ENCODE measurements around the gene FGF14.
"Not testable (repeated sequence)": the region's sequence is repeated elsewhere in the genome, so short reads cannot be mapped to it uniquely, and the experiment has no call there.

Gene FGF14

DNA sequence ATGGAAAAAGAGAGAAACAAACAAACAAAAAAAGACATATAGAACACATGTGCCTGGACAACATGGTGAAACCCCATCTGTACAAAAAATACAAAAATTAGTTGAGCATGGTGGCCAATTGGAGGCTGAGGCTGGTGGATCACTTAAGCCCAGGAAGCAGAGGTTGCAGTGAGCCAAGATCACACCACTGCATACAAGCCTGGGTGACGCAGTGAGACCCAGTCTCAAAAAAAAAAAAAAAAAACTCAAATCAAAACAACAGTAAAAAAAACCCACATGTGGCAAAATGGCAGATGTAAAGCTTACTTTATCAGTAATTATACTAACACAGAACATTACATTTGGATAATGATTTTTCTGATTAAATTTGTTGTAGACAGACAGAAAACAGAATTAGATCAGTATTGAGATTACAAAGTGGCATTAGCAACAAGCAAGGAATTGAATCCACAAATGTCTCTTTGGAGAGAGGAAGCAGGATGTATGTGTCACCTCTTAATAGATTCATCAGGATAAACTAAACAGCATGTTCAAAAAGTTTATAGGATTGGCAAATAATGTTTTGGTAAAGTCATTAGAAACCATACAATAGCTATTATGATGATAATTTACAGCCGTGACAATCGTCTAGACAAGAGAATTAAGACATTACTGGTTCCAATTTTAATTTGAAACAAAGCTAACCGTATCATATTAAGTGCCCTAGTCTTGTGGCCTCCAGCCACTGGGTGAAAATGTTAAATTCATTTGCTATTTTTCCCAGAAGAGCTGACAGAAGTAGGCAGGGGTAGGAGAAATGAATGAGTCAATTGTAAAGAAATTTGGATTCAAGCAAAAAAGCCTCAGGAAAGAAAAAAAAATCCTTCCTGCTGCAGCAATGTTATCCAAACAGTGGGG is 206.0 kb downstream of the FGF14 start:
- DNase-seq (ENCODE audit: low read depth): no peak

DNA sequence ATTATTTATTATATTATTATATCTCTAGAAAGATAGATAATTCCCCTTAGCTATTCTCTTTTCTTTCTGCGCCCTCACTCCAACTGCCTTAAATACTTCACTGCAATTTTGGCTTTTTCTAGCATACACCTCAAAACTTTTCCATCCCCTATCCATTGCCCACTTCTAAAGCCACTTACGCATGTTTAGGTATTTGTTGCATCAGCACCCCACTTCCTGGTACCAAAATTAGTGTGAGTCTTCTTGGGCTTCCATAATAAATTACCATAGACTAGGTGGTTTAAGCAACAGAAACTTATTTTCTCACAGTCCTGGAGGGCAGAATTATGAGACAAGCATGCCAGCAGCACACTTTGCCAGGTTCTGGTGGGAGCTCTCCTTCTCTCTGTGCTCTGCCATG is 209.0 kb downstream of the FGF14 start:
- DNase-seq (ENCODE audit: low read depth): no peak

DNA sequence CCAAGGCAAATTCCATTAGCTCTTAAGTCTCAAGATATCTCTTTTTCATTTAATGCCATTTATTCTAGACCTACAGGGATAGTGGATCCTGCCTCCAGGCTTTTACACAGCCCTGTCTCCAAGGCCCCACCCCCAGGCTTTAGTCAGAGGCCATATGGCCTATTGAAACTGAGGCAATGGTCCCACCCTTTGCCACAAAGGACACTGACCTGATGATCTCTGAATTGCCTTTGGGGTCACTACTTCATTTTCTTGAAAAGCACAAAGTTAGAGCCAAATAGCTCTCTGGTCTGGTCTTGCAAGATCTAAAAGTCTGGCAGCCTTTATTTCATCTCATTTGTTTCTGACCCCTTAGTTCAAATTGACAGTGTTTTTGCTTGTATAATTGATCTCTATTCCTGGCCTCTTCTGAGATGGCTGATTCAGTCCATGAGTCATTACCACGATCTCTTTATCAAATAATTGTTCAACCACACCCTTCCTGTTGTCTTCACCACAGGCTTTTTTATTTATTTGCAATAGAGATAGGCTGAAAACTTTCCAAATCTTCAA is 209.8 kb downstream of the FGF14 start:
- DNase-seq (ENCODE audit: low read depth): no peak

DNA sequence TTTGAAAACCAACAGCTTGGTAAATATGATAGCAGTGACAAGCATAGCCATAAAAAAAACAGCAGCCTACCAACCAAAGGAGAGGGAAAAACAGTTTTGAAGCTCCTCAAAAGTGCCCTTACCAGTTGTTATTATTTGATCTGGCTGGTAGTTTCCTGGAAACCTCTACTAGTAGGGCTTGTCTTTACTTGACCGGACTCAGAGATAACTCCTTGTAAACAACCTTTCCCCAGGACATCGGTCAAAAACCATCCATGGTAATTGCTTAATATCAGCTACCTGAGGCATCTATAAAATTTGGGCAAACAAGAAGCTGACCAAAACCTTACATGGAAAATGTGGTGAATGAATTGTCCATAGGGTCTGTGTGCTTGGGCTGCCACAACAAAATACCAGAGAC is 210.9 kb downstream of the FGF14 start:
- DNase-seq (ENCODE audit: low read depth): no peak

- no peak for DNase-seq (ENCODE audit: low read depth)
Measured at GRCh38 chr13:102187313-102187712, 214.5 kb downstream of the FGF14 start.

DNA sequence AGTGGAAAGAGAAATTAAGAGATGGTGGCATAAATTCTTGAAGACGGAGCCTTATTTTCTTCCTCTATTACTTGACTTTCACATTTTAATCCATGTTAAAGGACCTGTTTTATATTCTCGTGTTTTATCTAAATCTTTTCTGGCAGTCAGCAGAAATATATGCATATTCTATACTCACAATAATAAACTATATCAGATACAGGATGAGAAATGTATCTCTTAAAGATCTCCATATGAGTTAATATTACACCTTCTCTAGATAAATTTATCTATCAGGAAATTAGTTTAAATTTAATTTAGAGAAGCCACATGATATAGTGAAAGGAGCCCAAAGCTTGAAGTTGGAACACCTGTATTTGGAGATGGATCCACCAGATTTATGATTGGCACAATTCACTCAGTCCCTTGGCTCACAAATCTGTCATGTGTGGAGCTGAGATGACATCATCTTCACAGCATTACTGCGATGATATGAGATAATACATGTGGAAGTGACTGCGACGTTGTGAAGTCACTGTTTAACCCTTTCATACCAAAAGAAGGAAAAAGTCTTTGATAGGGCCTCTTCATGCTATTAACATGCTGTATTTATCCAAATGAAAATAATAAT is 216.4 kb downstream of the FGF14 start:
- DNase-seq (ENCODE audit: low read depth): no peak

DNA sequence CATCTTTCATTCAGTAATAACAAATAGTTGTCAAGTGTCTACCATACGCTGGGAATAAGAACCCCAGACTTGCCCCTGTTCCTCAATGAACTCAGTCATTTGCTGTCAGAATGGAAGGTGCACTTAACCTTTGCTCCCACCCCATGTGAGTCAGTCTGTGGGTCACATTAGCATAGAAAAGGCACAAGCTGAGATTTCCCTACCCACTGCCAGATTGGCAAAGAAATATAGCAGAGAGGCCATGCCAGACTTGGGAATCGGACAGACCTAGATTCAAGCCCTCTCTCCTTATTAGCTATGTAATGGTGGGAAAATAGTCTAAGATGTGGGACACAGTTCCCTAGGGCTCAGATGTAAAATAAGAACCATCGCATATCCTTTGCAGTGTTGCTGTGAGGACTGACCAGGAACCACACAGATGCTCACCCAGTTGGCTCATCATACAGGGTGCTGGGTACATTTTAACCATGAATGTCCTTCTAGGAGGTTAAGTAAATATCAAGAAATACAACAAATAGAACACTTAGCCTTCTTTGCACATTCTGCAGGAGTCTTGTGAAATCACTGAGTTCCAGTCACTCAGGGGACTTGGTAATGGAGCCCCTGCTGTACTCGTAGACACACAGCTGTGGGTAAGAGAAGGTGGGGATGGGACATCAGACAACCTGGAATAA is 218.2 kb downstream of the FGF14 start:
- no peak for DNase-seq (ENCODE audit: low read depth)

GRCh38 chr13:102182170-102182569 is 219.7 kb downstream of the FGF14 start:
- DNase-seq (ENCODE audit: low read depth): no peak

- no peak for DNase-seq (ENCODE audit: low read depth)
Measured at GRCh38 chr13:102177431-102177830, 224.4 kb downstream of the FGF14 start.

DNA sequence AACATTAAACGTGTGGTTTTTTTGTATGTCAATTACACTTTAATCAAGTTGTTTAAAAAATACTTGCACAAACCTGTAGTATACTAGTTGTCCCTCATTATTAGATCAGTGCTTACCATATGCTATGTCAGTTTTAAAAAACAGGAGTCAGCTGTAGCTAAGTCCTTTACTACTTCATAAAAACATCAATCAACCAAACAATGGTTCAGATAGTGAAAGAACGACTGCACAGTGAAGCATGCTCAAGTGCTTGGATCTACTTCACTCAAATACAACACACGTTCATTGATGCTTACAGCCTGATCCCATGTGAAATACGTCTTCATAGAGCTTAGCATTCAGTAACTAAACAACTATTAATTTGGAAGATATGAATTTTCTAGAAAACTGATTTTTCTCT is 225.0 kb downstream of the FGF14 start:
- DNase-seq (ENCODE audit: low read depth): no peak

- no peak for DNase-seq (ENCODE audit: low read depth)
Measured at GRCh38 chr13:102172406-102172805, 229.4 kb downstream of the FGF14 start.

GRCh38 chr13:102170305-102170704 is 231.5 kb downstream of the FGF14 start:
- DNase-seq (ENCODE audit: low read depth): no peak

GRCh38 chr13:102169471-102170015 is 232.3 kb downstream of the FGF14 start:
- no peak for DNase-seq (ENCODE audit: low read depth)

DNA sequence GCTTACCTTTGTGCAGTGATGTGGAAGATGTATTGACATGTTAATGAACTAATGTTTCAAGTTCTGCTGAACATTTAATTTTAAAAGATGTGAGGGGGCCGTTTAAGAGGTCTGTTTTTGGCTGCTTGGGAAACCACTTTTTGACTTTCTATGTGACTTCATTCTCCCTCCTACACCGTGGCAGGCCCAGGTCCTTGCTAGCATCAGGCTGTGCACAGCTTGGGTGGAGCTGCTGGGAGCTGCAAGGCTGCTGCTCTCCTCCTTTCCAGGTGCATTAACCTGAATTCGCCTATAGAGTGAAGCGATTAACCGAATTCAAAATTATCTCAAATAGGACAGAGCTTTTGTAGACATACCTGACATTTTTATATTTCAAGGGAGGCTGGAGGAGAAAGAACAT is 249.1 kb downstream of the FGF14 start:
- no peak for DNase-seq (ENCODE audit: low read depth)

DNA sequence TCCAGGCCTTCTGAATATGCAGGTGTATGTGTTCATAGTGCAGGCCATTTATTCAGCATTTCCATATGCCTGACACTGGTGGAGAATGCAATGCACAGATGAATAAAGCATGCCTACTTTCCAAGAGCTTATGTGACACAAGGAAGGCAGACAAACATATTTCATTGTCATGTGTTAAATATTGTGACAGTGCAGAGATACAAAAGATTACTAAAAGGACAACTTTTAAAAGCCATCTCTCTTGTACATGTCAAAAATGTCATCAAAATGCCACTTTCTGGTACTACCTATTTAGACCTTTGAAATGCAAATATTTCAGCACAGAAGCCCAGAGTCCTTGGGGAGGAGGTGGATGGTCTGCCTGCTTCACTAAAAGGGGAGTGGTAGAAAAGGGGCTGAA is 254.5 kb downstream of the FGF14 start:
- DNase-seq (ENCODE audit: low read depth): no peak

DNA sequence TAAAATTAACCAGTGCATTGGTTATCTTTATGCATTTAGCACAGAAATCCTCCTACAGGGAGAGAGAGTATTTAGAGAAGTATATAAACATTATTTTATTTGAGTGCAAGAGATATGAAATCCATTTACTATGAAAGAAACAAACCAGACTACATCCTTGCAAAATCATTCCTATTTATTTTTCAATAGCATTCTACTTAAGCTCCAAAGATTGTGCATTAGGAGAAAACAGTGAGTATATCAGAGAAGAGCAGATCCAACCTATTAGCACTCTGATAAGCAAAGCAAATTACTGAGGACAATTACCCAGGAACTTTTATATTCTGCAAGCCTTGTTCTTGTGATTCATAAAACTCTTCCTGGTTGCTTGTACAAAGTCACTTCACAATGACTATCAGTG is 256.1 kb downstream of the FGF14 start:
- DNase-seq (ENCODE audit: low read depth): no peak

GRCh38 chr13:102142473-102142826 is 259.4 kb downstream of the FGF14 start:
- DNase-seq (ENCODE audit: low read depth): no peak

DNA sequence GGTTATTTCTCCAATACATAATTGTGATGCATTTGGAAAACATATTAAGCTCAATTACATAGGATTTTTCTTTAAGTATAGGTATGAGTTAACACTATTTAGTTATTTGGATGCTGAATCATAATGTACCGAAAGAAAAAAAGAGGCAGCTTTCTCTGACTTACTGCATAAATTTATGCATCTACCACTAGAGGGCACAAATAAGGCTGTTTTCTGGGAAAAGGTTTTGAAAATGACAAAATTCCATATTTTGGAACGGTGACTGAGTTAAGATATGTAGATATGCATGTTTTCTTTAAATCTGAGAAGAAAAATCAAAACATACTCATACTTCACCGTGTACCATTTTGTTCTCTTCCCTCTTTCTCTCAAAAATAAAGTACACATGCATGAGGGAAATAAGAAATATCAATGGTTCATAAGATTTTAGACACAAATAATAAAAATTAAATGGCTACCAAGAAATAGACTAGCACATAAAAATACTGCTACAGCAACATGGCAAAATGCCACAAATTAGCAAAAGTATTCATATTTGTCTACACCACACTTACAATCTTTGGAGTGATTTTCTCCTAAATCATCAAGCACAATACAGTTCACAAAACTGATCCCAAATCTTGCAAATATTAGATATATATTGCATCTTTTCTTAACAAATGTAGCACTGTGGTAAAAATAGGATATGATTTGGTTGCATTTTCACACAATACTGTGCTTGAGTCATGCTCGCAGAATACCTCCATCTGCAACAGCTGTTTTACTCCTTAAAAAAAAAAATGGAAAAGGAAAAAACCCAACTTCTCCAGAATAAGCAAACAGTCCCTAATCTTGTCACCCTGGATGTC is 260.0 kb downstream of the FGF14 start:
- no peak for DNase-seq (ENCODE audit: low read depth)

DNA sequence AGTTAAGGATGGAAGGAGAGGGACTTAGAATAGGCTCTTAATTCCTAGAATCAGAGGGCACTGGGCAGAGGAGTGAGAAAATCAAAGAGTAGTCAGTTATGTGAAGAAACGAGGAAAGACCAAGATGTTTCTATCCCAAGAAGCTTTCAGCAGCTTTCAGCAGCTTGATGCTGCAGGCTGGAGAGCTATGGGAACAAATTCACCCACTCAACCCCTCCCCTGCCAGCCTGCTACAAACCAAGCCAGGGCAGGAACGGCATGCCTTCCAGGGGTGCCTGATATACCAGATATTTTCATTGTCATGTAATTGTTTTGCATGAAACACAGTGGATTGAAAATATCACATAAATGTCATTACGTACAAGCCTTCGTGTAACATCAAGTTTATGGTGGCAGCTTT is 262.2 kb downstream of the FGF14 start:
- DNase-seq (ENCODE audit: low read depth): no peak

DNA sequence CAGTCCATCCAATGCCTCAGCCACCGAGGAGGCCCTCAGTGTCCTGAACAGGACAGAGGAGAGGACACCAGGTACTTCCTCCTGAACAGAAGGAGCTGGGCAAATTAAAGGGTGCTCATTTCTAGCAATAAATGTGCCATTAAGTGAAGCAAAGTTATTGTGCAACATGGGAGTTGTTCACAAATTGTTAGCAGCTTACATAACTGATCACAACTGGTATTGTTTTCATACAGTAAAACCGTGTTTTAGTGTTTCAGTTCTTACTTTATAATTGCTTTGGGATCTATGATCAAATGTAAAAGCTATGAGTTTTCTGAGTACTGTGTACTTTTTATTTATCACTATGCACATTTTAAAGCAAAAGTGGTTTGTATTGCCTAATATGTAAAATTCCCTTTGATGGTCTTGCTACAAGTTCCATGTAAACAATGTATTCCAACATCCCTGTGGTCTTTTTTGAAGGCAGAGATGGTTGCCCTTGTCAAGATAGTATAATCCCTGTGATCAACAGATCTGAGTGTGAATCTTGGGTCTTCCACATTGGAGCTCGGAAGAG is 263.1 kb downstream of the FGF14 start:
- no peak for DNase-seq (ENCODE audit: low read depth)

- not testable (repeated sequence) for DNase-seq (ENCODE audit: low read depth)
Measured at GRCh38 chr13:102137904-102138303, 263.9 kb downstream of the FGF14 start.
